NCI-H1930 (cell line): ENCODE data around the gene STK40.

ENCODE experiments used
- DNase-seq, 2 experiments: peaks; one replicate each; lab custom pipeline; 2025; lab: John Stamatoyannopoulos, UW

The STK40 gene

GRCh38 chr1:36372617-36373016 lies 13.1 kb downstream of the STK40 start:
- no peak for DNase-seq

GRCh38 chr1:36369061-36369861 lies 16.5 kb downstream of the STK40 start:
- DNase-seq = peak; percentile 36 to 55

- no peak for DNase-seq
Observed at GRCh38 chr1:36367798-36368197, 17.9 kb downstream of the STK40 start.

- no peak for DNase-seq
Observed at GRCh38 chr1:36367066-36367465, 18.7 kb downstream of the STK40 start.

- DNase-seq = no peak
Observed at GRCh38 chr1:36366091-36366661, 19.5 kb downstream of the STK40 start.

- no peak for DNase-seq
Observed at GRCh38 chr1:36365381-36365780, 20.3 kb downstream of the STK40 start.

- DNase-seq = no peak
Observed at GRCh38 chr1:36359911-36360550, 25.7 kb downstream of the STK40 start.

- no peak for DNase-seq
Observed at GRCh38 chr1:36359383-36359782, 26.3 kb downstream of the STK40 start.

- no peak for DNase-seq
Observed at GRCh38 chr1:36358514-36359084, 27.1 kb downstream of the STK40 start.

GRCh38 chr1:36355811-36356210 lies 29.9 kb downstream of the STK40 start:
- no peak for DNase-seq

- DNase-seq = no peak
Observed at GRCh38 chr1:36354486-36354885, 31.2 kb downstream of the STK40 start.

- DNase-seq = no peak
Observed at GRCh38 chr1:36352910-36353878, 32.5 kb downstream of the STK40 start.

GRCh38 chr1:36352125-36352909 lies 33.4 kb downstream of the STK40 start:
- no peak for DNase-seq

GRCh38 chr1:36351227-36351977 lies 34.3 kb downstream of the STK40 start:
- no peak for DNase-seq

GRCh38 chr1:36350659-36351226 lies 35.0 kb downstream of the STK40 start:
- no peak for DNase-seq

GRCh38 chr1:36349839-36350238 lies 35.9 kb downstream of the STK40 start:
- DNase-seq = no peak

- DNase-seq = no peak
Observed at GRCh38 chr1:36349241-36349671, 36.5 kb downstream of the STK40 start.

GRCh38 chr1:36346741-36347370 lies 38.9 kb downstream of the STK40 start:
- DNase-seq = no peak

- no peak for DNase-seq
Observed at GRCh38 chr1:36345353-36345752, 40.4 kb downstream of the STK40 start.

GRCh38 chr1:36344395-36344680 lies 41.4 kb downstream of the STK40 start:
- DNase-seq = no peak
